ENCODE results near the gene BGLAP. TPM values are rescaled to one million over a fixed set of nuclear protein-coding genes. Genes with fewer than 3 reads are reported as not detected.
A peak's percentile ranks its signal among the peaks of the same experiment; 100 is the strongest.

The BGLAP gene
- total RNA-seq, 2 experiments from 2014 or later = 1.9 to 2.6 TPM

DNA sequence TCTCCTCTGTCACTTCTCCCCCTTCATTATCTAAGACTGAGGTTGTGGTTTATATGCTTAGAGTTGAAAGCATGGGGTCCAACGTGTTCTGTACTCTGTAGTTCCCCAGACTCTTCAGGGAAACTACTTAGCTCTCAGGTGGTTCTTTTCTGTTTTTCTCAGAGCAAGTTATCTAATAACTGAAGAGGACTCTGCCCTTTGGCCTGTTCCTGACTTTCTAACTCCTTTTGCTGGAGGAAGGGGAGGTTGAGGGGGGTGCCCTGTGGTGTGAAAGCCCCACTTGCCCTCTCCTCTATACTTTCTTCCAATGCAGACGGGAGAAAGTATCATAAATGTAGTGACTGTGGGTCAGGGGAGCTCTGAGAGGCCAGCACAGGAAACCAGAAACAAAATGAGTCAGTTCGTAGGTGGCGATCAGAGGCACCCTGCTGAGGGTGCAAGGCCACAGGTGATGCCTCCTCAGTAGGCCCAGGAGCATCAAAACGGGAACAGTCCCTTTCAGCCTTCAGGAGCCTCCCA is 43.1 kb upstream of the BGLAP start:
- H3K27ac ChIP-seq (ENCODE audit: low read depth in 1 of 2, low read length in 2 of 2) = no peak overlapping the region
- peaks cover 49% of the 10 kb centered on the region for H3K4me1 ChIP-seq (ENCODE audit: insufficient read depth, low read length)
- H3K27me3 ChIP-seq (ENCODE audit: control insufficient read depth in 1 of 2, insufficient read depth in 2 of 2, low read length in 2 of 2) = no peaks in the 10 kb centered on the region
- DNase-seq = no peak
- peaks cover 53% of the 10 kb centered on the region for H3K4me1 Mint-ChIP-seq (ENCODE audit: low read depth)
- peak overlapping the region; percentile 3 for H3K27ac Mint-ChIP-seq
- intact Hi-C loops (cut with DNase I, micrococcal nuclease) = no loop called here
- no peaks in the 10 kb centered on the region for H3K27me3 Mint-ChIP-seq
- peaks cover 46% of the 10 kb centered on the region for H3K36me3 Mint-ChIP-seq (ENCODE audit: low read depth)
- no peak for TF ChIP-seq CTCF (IDR thresholded peaks at IDR 0.05)
- no peaks in the 10 kb centered on the region for H3K9me3 Mint-ChIP-seq
- H3K4me3 Mint-ChIP-seq = peak overlapping the region; percentile 12
- peaks cover 59% of the 10 kb centered on the region for H3K36me3 ChIP-seq (ENCODE audit: insufficient read depth, low read length)
- ATAC-seq (ENCODE audit: poor library complexity) = no peak
- H3K4me3 ChIP-seq (ENCODE audit: low read length) = no peak overlapping the region
- ChIA-PET POLR2A (interaction anchor here (3.6 kb wide), 1 partner anchor 14 kb away, joined by 10 read pairs; the partner anchor contains the start of gene PMF1), CTCF (interaction anchor here (2.1 kb wide), 1 partner anchor 26 kb away, joined by 9 read pairs; no protein-coding TSS in a partner anchor)
- no peaks in the 10 kb centered on the region for H3K9me3 ChIP-seq (ENCODE audit: control insufficient read depth in 1 of 2, insufficient read depth in 1 of 2, low read length in 2 of 2)

GRCh38 chr1:156200044-156200443 is 41.9 kb upstream of the BGLAP start:
- ATAC-seq (ENCODE audit: poor library complexity) (no peak), DNase-seq (no peak)
- Histone ChIP-seq H3K9me3 (ENCODE audit: control insufficient read depth in 1 of 2, insufficient read depth in 1 of 2, low read length in 2 of 2) (no peaks in the 10 kb centered on the region), H3K27ac (ENCODE audit: low read depth in 1 of 2, low read length in 2 of 2) (no peak overlapping the region), H3K4me1 (ENCODE audit: insufficient read depth, low read length) (peaks cover 39% of the 10 kb centered on the region), H3K27me3 (ENCODE audit: control insufficient read depth in 1 of 2, insufficient read depth in 2 of 2, low read length in 2 of 2) (no peaks in the 10 kb centered on the region), H3K36me3 (ENCODE audit: insufficient read depth, low read length) (peaks cover 65% of the 10 kb centered on the region), H3K4me3 (ENCODE audit: low read length) (no peak overlapping the region)
- intact Hi-C loops (cut with DNase I, micrococcal nuclease) = no loop called here
- TF ChIP-seq CTCF (IDR thresholded peaks at IDR 0.05) = no peak
- POLR2A ChIA-PET = interaction anchor here (3.6 kb wide), 1 partner anchor 13 kb away, joined by 10 read pairs; the partner anchor contains the start of gene PMF1
- H3K4me1 Mint-ChIP-seq (ENCODE audit: low read depth) = peaks cover 43% of the 10 kb centered on the region
- H3K9me3 Mint-ChIP-seq = no peaks in the 10 kb centered on the region
- H3K27ac Mint-ChIP-seq = no peak overlapping the region
- CTCF ChIA-PET = no interaction called here
- H3K4me3 Mint-ChIP-seq = no peak overlapping the region
- H3K36me3 Mint-ChIP-seq (ENCODE audit: low read depth) = peaks cover 41% of the 10 kb centered on the region
- H3K27me3 Mint-ChIP-seq = no peaks in the 10 kb centered on the region

GRCh38 chr1:156203331-156203730 is 38.7 kb upstream of the BGLAP start:
- Mint-ChIP-seq H3K36me3 (ENCODE audit: low read depth) (peaks cover 50% of the 10 kb centered on the region), H3K27me3 (no peaks in the 10 kb centered on the region), H3K4me1 (ENCODE audit: low read depth) (peaks cover 27% of the 10 kb centered on the region), H3K27ac (no peak overlapping the region), H3K4me3 (no peak overlapping the region), H3K9me3 (no peaks in the 10 kb centered on the region)
- DNase-seq (no peak), ATAC-seq (ENCODE audit: poor library complexity) (no peak)
- Histone ChIP-seq H3K36me3 (ENCODE audit: insufficient read depth, low read length) (peaks cover 69% of the 10 kb centered on the region), H3K27me3 (ENCODE audit: control insufficient read depth in 1 of 2, insufficient read depth in 2 of 2, low read length in 2 of 2) (no peaks in the 10 kb centered on the region), H3K9me3 (ENCODE audit: control insufficient read depth in 1 of 2, insufficient read depth in 1 of 2, low read length in 2 of 2) (no peaks in the 10 kb centered on the region), H3K4me3 (ENCODE audit: low read length) (no peak overlapping the region), H3K4me1 (ENCODE audit: insufficient read depth, low read length) (peaks cover 22% of the 10 kb centered on the region), H3K27ac (ENCODE audit: low read depth in 1 of 2, low read length in 2 of 2) (no peak overlapping the region)
- intact Hi-C loops (cut with DNase I, micrococcal nuclease) = no loop called here
- no peak for TF ChIP-seq CTCF (IDR thresholded peaks at IDR 0.05)
- ChIA-PET POLR2A (interaction anchor here (2.2 kb wide), 1 partner anchor 10 kb away, joined by 8 read pairs; the partner anchor contains the start of gene PMF1), CTCF (no interaction called here)
